ENCODE measurements around the gene SNRPE.
A peak's percentile ranks its signal among the peaks of the same experiment; 100 is the strongest.
"Not testable (repeated sequence)": the region's sequence is repeated elsewhere in the genome, so short reads cannot be mapped to it uniquely, and the experiment has no call there.

The SNRPE gene

DNA sequence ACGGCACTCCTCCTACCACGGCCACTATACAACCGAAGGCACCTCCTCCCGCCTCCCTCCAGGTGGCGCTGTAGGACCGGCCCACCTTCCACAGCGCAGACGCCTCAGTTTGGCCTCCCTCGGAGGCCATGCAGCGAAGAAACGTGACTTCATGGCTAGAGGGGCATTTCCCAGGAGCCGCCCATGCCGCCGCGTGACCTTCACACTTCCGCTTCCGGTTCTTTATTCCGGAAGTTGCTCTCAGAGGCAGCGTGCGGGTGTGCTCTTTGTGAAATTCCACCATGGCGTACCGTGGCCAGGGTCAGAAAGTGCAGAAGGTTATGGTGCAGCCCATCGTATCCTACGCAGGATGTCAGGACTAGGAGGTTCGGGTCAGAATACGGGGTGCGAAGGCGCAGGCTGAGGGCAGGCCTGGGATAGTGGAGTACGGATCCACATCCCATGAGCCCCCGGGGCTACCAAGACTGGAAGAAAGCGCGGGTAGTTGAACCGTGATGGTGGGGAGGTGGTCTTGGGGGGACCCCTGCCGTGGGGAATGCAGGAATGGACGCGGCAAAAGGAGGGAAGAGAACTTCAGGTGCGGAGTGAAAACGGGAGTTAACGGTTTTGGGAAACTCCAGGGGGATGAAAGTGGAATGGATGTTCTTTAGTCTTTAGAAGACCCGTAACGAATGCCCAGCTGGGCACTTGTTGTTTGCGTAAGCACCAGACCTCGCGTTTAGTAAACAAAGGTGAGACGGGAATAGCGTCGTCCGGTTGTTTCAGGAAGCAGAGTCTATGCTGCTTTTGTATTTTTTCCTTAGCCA, at the start of gene SNRPE:
Gene SNRPE, plus strand, starts transcription at position 221 of the 806 bp plus-strand sequence. Its CDS starts 61 bp downstream, at position 282.
- DNase-seq (ENCODE audit: low spot score), result peak; percentile 99

DNA sequence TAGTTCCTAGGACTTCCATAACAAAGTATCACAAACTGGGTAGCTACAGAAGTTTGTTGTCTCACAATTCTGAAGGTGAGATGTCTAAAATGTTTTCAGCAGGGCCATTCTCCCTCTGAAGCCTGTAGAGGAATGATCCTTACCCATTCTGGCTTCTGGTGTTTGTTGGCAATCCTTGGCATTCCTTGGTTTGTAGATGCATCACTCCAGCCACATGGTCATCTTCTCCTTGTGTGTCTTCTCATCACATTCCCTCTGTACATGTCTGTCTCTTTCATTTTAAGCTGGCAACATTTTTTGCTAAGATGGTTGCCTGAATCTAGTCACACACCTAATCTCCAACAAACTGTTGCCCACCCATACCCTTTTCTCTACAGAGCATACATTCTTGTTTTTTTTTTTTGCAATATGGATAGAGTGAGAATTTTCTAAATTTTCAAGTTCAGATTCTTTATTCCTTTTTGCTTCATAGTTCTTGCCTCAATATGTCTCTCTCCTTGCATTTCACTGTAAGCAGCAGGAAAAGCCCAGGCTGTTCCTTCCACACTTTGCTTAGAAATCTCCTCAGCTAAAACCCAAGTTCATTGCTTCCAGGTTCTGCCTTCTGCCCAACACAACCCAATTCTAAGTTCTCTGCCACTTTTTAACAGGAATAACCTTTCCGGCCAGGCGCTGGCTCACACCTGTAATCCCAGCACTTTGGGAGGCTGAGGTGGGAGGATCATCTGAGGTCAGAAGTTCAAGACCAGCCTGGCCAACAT, 47.6 kb upstream of the SNRPE start:
- no peak for DNase-seq (ENCODE audit: low spot score)

DNA sequence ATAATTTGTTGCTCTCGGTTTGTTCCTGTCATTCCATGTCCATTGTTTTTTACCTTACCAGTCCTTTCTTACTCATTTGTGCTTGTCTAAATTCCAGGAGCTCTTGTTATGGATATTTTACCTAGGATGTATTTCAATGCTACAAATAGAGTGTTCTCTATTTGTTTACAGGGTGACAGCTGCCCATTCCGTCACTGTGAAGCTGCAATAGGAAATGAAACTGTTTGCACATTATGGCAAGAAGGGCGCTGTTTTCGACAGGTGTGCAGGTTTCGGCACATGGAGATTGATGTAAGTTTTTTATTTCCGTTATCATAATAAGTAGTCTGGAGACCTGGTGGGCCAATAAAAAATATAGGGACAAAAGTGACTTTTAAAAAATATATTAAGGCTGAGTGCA, 43.0 kb upstream of the SNRPE start:
- no peak for DNase-seq (ENCODE audit: low spot score)

DNA sequence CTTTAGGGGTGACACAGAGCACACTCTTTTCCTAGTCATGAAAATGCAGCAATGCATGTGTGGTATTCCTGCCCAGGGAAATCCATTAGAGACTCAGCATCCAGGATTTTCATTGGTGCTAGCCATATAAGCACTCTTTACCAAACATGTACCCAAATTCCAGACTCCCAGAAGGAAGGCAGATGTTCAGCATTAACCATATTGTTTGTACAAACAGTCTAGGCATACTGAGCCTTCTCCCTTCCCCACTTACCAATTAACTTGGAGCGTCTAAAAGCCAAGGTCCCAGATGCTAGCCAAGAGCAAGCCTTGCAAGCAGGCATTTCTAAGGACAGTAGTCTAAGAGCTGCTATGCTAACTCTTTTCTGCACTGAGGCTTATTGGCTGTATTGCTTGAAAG, 38.1 kb upstream of the SNRPE start:
- no peak for DNase-seq (ENCODE audit: low spot score)

DNA sequence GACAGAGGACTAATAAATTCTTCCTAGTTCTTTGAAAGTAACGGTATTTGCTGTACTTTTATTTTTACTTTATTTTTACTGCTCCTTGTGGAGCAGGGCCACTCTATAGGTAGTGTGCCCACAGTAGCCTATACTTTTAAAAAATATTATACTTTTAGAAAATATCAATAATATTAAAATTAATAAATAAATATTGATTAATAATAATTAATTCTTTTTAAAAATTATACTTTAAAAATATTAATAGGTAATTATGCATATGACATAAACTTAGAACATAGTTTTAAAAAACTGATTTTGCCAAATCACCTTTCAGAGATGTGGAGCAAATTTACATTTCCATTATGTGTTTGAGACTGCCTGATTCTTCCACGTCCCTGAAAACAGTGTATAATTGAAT, 35.2 kb upstream of the SNRPE start:
- no peak for DNase-seq (ENCODE audit: low spot score)

DNA sequence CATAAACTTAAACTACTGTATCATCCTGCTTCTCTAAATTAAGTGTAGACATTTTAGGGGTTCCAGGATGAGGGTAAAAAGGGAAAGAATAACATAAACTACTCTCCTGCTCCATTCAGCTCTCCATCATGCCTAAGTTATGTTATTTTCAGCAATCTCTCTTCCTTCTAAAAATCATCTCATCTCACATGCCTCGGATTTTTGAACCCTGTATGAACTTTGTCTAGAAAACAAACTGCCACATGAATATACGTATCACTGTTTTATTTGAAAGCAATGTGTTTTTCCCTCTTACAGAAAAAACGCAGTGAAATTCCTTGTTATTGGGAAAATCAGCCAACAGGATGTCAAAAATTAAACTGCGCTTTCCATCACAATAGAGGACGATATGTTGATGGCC, 33.4 kb upstream of the SNRPE start:
- no peak for DNase-seq (ENCODE audit: low spot score)

DNA sequence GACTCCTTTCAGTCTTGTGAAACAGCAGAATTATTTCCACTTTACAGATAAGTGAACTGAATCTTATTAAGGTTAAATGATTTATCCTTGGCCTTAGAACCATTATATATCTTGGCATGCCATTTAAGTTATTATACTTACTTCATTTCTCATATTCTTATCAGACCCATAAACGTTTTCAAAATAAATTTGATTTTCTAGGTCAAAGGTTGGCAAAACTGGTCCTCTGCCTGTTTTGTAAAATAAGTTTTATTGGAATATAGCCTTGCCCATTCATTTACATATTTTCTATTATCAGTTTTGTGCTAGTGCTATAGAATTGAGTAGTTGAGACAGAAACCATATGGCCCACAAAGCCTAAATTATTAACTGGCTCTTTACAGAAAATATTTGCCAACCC, 32.9 kb upstream of the SNRPE start:
- DNase-seq (ENCODE audit: low spot score), result no peak

DNA sequence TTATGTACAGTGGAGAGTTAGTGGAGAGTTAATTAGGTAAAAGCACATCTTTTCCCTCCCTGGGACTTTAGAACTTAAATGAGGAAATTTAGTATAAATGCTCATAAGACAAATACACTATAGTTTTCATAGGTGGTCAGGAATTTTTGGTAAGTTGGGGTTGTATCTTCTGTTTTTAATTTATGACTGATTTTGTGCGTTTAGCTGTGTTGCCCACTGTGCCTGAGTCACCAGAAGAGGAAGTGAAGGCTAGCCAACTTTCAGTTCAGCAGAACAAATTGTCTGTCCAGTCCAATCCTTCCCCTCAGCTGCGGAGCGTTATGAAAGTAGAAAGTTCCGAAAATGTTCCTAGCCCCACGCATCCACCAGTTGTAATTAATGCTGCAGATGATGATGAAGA, 32.2 kb upstream of the SNRPE start:
- not testable (repeated sequence) for DNase-seq (ENCODE audit: low spot score)

DNA sequence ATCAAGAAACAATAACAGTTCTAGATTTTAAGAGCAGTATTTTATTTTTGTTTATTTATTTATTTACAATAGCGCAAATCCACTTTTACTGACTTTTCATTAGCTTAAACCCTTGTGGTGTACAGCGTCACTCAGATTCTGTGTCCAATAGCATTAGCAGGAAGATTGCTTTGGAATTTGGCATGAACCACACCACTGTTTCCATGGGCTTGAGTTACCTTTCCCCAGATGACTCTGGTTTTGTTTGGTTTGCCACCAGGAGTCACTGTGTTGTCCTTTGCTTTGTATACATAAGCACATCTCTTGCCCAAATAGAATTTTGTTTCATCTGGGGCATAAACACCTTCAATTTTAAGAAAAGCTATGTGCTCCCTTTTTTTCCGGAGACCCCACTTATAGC, 25.9 kb upstream of the SNRPE start:
- DNase-seq (ENCODE audit: low spot score), result no peak

DNA sequence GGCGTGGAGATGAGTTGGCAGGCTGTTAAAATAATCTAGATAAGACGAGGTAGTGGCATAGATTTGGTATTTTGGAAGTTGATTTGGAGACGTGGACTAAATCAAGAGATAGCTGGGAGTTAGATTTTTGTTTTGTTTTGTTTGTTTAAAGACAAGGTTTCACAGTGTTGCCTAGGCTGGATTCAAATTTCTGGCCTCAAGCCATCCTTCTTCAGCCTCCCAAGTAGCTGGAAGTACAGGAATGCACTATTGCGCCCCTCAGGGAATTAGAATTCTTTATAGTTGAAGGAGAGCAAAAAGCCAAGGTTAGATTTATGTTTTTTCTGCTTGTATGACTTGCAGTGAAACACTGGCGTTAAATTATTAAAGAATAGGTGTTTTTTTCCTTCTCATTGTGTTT, 22.3 kb upstream of the SNRPE start:
- DNase-seq (ENCODE audit: low spot score), result no peak

DNA sequence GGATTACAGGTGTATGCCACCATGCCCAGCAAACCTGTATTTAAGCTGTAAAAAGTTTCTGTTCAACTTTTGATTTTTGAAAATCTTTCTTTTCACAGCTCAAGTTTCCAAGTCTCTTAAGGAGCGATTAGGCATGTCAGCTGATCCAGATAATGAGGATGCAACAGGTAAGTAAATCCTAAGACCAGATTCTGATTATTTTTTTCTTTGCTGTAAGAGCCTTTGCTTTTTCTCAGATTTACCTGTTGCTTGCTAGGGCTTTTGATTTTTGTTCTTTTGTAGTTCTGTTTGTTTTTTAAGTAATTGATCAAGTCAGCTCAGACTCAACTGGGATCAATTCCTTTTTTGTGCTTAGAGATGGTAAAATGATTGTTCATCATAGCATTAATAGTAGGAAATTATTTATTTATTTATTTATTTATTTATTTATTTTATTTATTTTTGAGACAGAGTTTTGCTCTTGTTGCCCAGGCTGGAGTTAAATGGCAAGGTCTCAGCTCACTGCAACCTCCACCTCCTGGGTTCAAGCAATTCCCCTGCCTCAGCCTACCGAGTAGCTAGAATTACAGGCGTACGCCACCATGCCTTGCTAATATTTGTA, 21.1 kb upstream of the SNRPE start:
- DNase-seq (ENCODE audit: low spot score), result no peak

DNA sequence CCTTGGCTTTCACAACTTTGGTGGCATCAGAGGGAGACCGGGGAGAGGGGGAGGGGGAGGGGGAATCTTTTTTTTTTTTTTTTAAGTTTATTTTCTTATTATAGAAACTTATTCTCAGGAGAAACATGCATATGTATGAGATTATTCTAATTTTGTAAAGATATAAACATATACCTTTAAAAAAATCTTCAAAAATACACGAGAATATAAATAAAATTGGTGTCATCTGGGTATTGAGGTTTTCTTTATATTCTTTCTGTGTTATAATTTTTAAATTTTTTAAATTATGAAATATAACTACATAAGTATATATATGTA, 18.9 kb upstream of the SNRPE start:
- DNase-seq (ENCODE audit: low spot score), result no peak

DNA sequence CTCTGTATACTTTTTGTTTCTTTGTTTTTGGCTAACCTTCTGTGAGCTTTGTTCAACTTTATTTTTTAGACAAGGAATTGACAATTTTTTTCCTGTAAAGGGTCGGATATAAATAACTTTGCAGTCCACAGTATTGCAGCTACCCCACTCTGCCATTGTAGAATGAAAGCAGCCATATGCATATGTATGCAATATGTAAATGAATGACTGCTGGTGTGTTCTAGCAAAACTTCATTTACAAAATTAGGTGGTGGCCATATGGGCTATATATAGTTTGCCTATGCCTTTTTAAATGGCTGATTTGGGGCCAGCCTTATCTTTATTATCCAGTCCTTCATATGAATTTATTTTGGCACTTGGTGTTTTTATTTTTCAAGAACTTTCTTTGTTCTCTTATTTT, 18.0 kb upstream of the SNRPE start:
- no peak for DNase-seq (ENCODE audit: low spot score)

DNA sequence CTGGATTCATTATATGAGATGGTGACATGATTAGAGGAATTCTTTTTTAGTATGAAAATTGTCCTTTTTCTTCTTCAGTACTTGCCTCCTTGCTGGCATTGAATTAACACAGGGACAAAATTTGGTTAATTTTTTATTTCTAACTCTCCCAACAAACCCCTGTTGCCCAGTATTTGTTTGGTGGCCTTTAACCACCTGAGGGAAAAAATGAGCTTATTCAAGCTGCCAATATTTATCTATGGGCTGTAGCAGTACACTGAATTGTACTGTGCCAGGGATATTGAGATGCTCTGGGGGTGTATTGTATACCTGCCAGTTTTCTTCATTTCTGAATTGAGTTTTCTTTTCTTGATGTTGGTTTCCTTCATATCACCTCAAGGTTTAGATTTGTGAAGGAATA, 8.3 kb upstream of the SNRPE start:
- DNase-seq (ENCODE audit: low spot score), result not testable (repeated sequence)

DNA sequence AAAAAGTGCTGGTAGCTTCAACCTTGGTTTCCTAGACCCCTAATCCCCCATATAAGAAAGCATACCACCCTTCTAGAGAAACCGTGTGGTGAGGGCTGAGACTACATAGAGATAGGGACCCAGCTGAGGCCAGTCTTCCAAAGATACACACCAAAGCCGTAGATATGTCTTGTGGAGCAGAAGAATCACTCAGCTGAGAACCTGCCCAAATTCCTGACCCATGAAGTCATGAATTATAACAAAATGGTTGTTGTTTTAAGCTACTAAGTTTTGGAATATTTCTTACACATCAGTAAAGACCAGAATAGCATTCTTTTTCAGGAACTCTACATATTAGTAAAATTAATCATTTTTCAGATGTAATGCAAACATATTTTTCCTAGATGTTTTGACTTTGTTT, 3.3 kb upstream of the SNRPE start:
- no peak for DNase-seq (ENCODE audit: low spot score)

DNA sequence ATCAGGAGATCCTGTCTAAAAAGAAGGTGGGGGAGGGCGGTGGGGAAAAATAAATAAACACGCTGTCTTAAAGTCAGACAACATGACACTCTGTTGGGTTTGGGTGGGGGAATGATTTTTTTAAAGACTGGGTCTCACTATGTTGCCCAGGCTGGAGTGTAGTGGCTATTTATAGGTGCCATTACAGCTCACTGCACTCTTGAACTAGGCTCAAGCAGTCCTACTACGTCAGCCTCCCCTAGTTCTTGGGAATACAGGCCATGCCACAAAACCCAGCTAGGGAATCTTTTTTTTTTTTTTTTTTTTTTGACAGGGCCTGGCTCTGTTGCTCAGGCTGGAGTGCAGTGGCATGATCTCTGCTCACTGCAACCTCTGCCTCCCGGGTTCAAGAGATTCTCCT, 2.4 kb upstream of the SNRPE start:
- DNase-seq (ENCODE audit: low spot score), result peak; percentile 17

DNA sequence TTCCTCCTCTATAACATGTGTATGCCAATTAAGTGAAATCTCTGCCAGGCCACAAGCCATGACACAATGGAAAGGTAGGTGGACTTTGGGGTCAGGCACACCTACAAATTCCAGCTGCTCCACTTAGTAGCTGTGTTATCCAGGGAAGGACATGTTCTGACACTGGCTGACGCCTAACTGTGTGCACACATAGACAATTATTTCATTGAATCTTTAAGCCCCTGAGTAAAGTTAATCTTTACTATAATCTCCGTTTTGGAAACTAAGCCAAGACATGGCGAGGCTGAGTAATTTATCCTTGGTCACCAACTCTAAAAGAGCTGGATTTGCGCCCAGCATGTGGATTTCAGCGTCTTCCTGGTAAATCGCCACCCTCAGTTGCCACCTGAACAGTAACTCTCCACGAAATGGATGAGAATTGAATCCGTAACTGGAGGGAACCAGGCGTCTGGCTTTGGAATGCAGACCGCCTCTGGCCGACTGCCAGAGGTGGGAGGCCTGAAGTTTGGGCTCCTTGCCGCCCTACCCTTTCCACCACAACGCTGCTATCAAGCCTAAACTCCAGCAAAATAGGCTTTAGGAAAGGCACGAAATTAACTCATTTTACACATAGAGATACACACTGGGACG, 888 bp upstream of the SNRPE start:
- DNase-seq (ENCODE audit: low spot score), result peak; percentile 32

DNA sequence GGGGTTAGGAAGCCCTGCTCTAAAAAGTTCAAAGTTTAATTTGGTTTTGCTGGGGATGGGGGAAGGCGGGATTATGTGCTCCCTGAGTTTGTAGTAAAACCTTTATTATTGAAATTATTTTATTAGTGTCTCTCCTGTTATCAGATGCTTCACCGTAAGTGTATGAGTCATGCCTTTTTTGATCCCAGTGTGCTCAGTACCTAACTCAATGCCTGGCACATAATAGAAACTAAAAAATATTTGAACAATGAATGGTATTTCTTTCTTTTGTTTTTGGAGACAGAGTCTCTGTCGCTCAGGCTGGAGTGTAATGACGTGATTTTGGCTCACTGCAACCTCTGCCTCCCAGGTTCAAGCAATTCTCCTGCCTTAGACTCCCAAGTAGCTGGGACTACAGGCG, 6.4 kb downstream of the SNRPE start:
- DNase-seq (ENCODE audit: low spot score), result no peak

DNA sequence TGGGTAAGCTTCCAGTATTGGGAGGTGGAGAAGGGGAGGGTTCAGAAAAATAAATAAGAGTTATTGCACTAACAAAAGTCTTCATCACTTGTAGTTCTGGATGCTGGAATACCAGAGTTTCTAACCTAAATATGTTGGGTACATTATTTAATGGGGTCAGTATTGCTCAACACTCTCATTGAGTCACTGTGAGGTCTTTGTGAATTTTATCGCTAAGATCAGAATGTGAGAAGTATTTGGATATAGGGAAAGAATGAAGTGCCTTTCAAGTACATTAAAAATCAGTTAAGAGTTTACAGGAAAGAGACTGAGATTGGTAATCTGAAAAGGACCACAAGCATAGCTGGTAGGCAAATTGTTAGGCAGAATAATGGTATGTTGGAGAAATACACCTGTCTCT, 8.8 kb downstream of the SNRPE start:
- no peak for DNase-seq (ENCODE audit: low spot score)

DNA sequence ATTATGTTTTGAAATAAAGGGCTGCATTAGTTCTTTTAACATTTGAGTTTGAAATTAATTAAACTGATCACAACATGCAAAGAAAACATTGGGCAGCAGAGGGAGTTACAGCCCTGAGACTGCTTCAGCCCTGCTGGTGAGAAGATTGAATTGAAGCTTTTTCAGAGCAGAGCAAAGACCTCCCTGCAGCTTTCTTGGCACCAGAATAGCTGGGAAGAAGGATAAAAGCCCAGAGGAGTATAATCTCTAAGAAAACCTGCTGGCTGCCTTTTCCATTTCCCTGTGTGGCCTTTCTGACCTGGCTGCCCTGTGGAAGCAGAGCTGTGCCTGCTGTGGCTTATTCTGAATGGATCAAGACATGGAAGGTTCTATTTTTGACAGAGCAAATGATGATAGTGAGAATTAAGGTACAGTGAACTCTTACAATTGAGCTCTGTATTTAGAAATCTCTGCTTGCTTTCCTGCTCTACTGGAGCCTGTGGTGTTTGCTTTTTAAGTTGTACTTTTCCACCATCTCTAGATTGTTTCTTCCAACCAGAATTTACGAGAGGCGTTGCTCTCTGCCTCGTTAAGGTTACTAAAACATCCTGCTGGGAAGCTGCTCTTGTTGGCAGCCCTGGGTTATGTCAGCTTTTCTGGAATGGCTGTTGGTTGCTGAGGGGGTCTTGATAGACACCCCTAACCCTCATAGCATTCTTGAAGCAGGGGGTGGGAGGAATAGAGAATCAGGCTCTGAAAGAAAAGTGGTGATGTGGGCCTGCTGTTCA, 9.9 kb downstream of the SNRPE start:
- peak; percentile 82 for DNase-seq (ENCODE audit: low spot score)

DNA sequence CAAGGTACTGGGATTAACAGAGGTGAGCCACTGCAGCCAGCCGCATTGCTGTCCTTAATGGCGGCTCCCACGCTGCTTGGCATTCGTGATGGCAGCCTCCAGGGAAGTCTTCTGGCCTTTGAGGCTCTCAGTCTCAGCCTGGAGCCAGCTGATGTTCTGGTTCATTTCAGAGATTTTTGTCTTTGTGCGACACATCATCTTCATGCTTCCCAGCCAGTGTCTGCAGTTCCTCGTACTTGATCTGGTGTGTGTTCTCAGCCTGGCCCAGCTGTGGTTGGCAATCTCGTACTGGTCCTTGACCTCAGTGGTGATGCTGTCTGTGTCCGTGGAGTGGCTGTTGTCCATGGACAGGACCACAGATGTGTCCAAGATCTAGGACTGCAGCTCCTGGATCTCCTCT, 11.7 kb downstream of the SNRPE start:
- no peak for DNase-seq (ENCODE audit: low spot score)

DNA sequence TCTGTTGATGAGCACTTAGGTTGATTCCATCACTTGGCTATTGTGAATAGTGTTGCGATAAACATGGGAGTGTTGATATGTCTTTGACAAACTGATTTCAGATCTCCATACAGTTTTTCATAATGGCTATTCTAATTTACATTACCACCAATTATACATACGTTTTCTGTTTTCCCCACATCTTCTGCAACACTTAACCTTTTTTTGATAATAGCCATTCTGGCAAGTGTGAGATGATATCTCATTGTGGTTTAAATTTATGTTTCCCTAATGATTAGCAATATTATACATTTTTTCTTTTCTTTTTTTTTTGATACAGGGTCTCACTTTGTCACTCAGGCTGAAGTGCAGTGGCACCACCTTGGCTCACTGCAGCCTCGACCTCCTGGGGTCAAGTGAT, 17.0 kb downstream of the SNRPE start:
- no peak for DNase-seq (ENCODE audit: low spot score)
